ENCODE measurements around the gene SULT4A1.

- TF ChIP-seq CTCF (IDR thresholded peaks at IDR 0.05) (no peak), POLR2A (IDR thresholded peaks at IDR 0.05) (no peak), POLR2AphosphoS5 (IDR thresholded peaks at IDR 0.05) (no peak)
Observed at GRCh38 chr22:43825651-43826050, 36.7 kb downstream of the SULT4A1 start.

Data from breast epithelium (tissue), 3 donors.